ENCODE measurements around the gene STX8.

Gene STX8

DNA sequence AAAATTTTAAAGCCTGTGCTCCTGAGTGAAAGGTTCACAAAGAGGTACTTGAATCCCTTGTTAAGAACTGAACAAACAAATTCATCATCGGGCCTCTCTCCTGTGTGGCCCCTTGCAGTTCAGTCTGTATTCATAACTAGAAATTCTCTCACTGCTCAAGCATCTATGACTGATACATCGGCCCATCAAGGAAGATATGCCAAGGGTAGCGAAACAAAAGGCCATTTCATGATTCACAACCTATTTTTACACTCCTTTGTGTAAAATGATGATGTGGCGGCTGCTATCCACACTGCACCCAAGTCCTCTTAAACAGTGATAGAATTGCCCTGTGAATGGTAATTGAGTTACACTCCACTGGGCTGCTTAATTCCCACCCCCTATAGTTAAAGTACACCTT is 204.6 kb downstream of the STX8 start:
- Histone ChIP-seq H3K4me2 (ENCODE audit: insufficient read depth, low read length, poor library complexity, severe bottlenecking) (no peak overlapping the region), H3K4me3 (ENCODE audit: low read length in 2 of 2) (no peak overlapping the region), H2BK12ac (ENCODE audit: low read length) (no peak overlapping the region), H3K27me3 (ENCODE audit: control insufficient read depth in 3 of 3, insufficient read depth in 3 of 3, low read depth in 1 of 3, low read length in 3 of 3) (no peaks in the 10 kb centered on the region), H3K14ac (ENCODE audit: low read length) (no peak overlapping the region), H4K8ac (ENCODE audit: low read depth, low read length) (no peak overlapping the region), H2AK5ac (ENCODE audit: low read depth, low read length) (no peak overlapping the region), H3K18ac (ENCODE audit: low read length) (no peak overlapping the region), H3K23ac (ENCODE audit: low read depth, low read length, poor library complexity) (no peak overlapping the region), H2BK5ac (ENCODE audit: low read length) (no peak overlapping the region), H2BK120ac (ENCODE audit: low read depth, low read length) (no peak overlapping the region), H3K27ac (replicated peaks; ENCODE audit: low read length) (no peak overlapping the region), H4K91ac (ENCODE audit: low read depth, low read length, poor library complexity) (no peak overlapping the region), H3K4me1 (ENCODE audit: control insufficient read depth in 2 of 2, insufficient read depth in 1 of 2, low read depth in 1 of 2, low read length in 2 of 2) (peaks cover 5 to 14% of the 10 kb centered on the region in 2 donors), H3K9me3 (replicated peaks in 1 of 2; ENCODE audit: control insufficient read depth in 2 of 2, insufficient read depth in 1 of 2, low read depth in 1 of 2, low read length in 2 of 2) (peaks cover 0 to 2% of the 10 kb centered on the region in 2 donors), H2BK15ac (ENCODE audit: low read length) (no peak overlapping the region), H2AFZ (ENCODE audit: low read length) (peak overlapping the region; percentile 54), H3K36me3 (replicated peaks in 1 of 2; ENCODE audit: control insufficient read depth in 2 of 2, insufficient read depth in 2 of 2, low read length in 2 of 2) (no peaks in the 10 kb centered on the region), H3K4ac (ENCODE audit: low read length) (no peak overlapping the region), H3K79me1 (ENCODE audit: low read depth, low read length) (no peaks in the 10 kb centered on the region), H3K9ac (ENCODE audit: low read depth, low read length, poor library complexity) (no peak overlapping the region)
- DNase-seq (ENCODE audit: low spot score): no peak
- WGBS, 2 donors (ENCODE audit: extremely low coverage in 2 of 2, insufficient read length in 2 of 2, insufficient replicate concordance in 1 of 2): no CpG with 5 or more reads among the region's 4 CpGs

GRCh38 chr17:9370467-9370866 is 205.2 kb downstream of the STX8 start:
- H3K27ac ChIP-seq (replicated peaks; ENCODE audit: low read length): no peak overlapping the region
- H2AK5ac ChIP-seq (ENCODE audit: low read depth, low read length): no peak overlapping the region
- WGBS, 2 donors (ENCODE audit: extremely low coverage in 2 of 2, insufficient read length in 2 of 2, insufficient replicate concordance in 1 of 2): no CpG with 5 or more reads among the region's 6 CpGs
- H3K4me2 ChIP-seq (ENCODE audit: insufficient read depth, low read length, poor library complexity, severe bottlenecking): no peak overlapping the region
- peaks cover 5 to 14% of the 10 kb centered on the region in 2 donors for H3K4me1 ChIP-seq (ENCODE audit: control insufficient read depth in 2 of 2, insufficient read depth in 1 of 2, low read depth in 1 of 2, low read length in 2 of 2)
- H2AFZ ChIP-seq (ENCODE audit: low read length): no peak overlapping the region
- H3K18ac ChIP-seq (ENCODE audit: low read length): no peak overlapping the region
- H2BK15ac ChIP-seq (ENCODE audit: low read length): no peak overlapping the region
- H3K9ac ChIP-seq (ENCODE audit: low read depth, low read length, poor library complexity): no peak overlapping the region
- no peak overlapping the region for H3K23ac ChIP-seq (ENCODE audit: low read depth, low read length, poor library complexity)
- no peak overlapping the region for H4K91ac ChIP-seq (ENCODE audit: low read depth, low read length, poor library complexity)
- no peak overlapping the region for H3K4me3 ChIP-seq (ENCODE audit: low read length in 2 of 2)
- no peak overlapping the region for H3K4ac ChIP-seq (ENCODE audit: low read length)
- no peak overlapping the region for H4K8ac ChIP-seq (ENCODE audit: low read depth, low read length)
- no peak overlapping the region for H2BK120ac ChIP-seq (ENCODE audit: low read depth, low read length)
- no peak overlapping the region for H3K14ac ChIP-seq (ENCODE audit: low read length)
- no peaks in the 10 kb centered on the region for H3K36me3 ChIP-seq (replicated peaks in 1 of 2; ENCODE audit: control insufficient read depth in 2 of 2, insufficient read depth in 2 of 2, low read length in 2 of 2)
- H3K79me1 ChIP-seq (ENCODE audit: low read depth, low read length): no peaks in the 10 kb centered on the region
- DNase-seq (ENCODE audit: low spot score): no peak
- no peaks in the 10 kb centered on the region for H3K27me3 ChIP-seq (ENCODE audit: control insufficient read depth in 3 of 3, insufficient read depth in 3 of 3, low read depth in 1 of 3, low read length in 3 of 3)
- no peak overlapping the region for H2BK5ac ChIP-seq (ENCODE audit: low read length)
- no peak overlapping the region for H2BK12ac ChIP-seq (ENCODE audit: low read length)
- no peaks in the 10 kb centered on the region for H3K9me3 ChIP-seq (replicated peaks in 1 of 2; ENCODE audit: control insufficient read depth in 2 of 2, insufficient read depth in 1 of 2, low read depth in 1 of 2, low read length in 2 of 2)

GRCh38 chr17:9368631-9369030 is 207.0 kb downstream of the STX8 start:
- no peak overlapping the region for H2AK5ac ChIP-seq (ENCODE audit: low read depth, low read length)
- no peak overlapping the region for H2BK5ac ChIP-seq (ENCODE audit: low read length)
- no peak overlapping the region for H2AFZ ChIP-seq (ENCODE audit: low read length)
- no peak overlapping the region for H2BK120ac ChIP-seq (ENCODE audit: low read depth, low read length)
- peaks cover 5 to 14% of the 10 kb centered on the region in 2 donors for H3K4me1 ChIP-seq (ENCODE audit: control insufficient read depth in 2 of 2, insufficient read depth in 1 of 2, low read depth in 1 of 2, low read length in 2 of 2)
- H3K9ac ChIP-seq (ENCODE audit: low read depth, low read length, poor library complexity): no peak overlapping the region
- no peak for DNase-seq (ENCODE audit: low spot score)
- H3K36me3 ChIP-seq (replicated peaks in 1 of 2; ENCODE audit: control insufficient read depth in 2 of 2, insufficient read depth in 2 of 2, low read length in 2 of 2): no peaks in the 10 kb centered on the region
- no peak overlapping the region for H4K91ac ChIP-seq (ENCODE audit: low read depth, low read length, poor library complexity)
- H3K4me3 ChIP-seq (ENCODE audit: low read length in 2 of 2): no peak overlapping the region
- H3K27ac ChIP-seq (replicated peaks; ENCODE audit: low read length): no peak overlapping the region
- H3K23ac ChIP-seq (ENCODE audit: low read depth, low read length, poor library complexity): no peak overlapping the region
- no CpG with 5 or more reads among the region's 4 CpGs for WGBS, 2 donors (ENCODE audit: extremely low coverage in 2 of 2, insufficient read length in 2 of 2, insufficient replicate concordance in 1 of 2)
- no peak overlapping the region for H4K8ac ChIP-seq (ENCODE audit: low read depth, low read length)
- H2BK12ac ChIP-seq (ENCODE audit: low read length): no peak overlapping the region
- no peaks in the 10 kb centered on the region for H3K27me3 ChIP-seq (ENCODE audit: control insufficient read depth in 3 of 3, insufficient read depth in 3 of 3, low read depth in 1 of 3, low read length in 3 of 3)
- no peak overlapping the region for H3K14ac ChIP-seq (ENCODE audit: low read length)
- H3K79me1 ChIP-seq (ENCODE audit: low read depth, low read length): no peaks in the 10 kb centered on the region
- no peak overlapping the region for H3K4ac ChIP-seq (ENCODE audit: low read length)
- no peaks in the 10 kb centered on the region for H3K9me3 ChIP-seq (replicated peaks in 1 of 2; ENCODE audit: control insufficient read depth in 2 of 2, insufficient read depth in 1 of 2, low read depth in 1 of 2, low read length in 2 of 2)
- no peak overlapping the region for H3K4me2 ChIP-seq (ENCODE audit: insufficient read depth, low read length, poor library complexity, severe bottlenecking)
- no peak overlapping the region for H3K18ac ChIP-seq (ENCODE audit: low read length)
- H2BK15ac ChIP-seq (ENCODE audit: low read length): no peak overlapping the region

DNA sequence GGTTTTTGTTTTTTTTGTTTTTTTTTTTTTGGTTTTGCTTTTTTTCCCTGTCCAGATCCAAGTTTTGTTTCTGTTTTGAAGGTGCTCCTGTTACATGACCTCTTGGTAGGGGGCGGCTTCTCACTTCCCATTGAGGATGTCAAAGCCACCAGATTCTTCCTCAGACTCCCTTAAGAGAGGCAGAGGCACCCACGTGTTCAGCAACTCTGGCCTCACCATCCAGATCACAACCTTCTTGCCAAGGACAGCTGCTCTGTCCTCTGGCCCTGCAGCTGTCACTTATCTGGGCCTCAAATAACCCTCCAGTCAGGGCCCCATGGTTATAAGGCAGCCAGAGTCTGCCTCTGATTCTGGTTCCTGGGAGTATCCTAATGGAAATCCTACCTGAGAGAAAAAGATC is 208.5 kb downstream of the STX8 start:
- Histone ChIP-seq H2BK15ac (ENCODE audit: low read length) (no peak overlapping the region), H3K4me1 (ENCODE audit: control insufficient read depth in 2 of 2, insufficient read depth in 1 of 2, low read depth in 1 of 2, low read length in 2 of 2) (peaks cover 5 to 14% of the 10 kb centered on the region in 2 donors), H3K4ac (ENCODE audit: low read length) (no peak overlapping the region), H3K18ac (ENCODE audit: low read length) (no peak overlapping the region), H4K8ac (ENCODE audit: low read depth, low read length) (no peak overlapping the region), H2BK12ac (ENCODE audit: low read length) (no peak overlapping the region), H3K23ac (ENCODE audit: low read depth, low read length, poor library complexity) (no peak overlapping the region), H3K27ac (replicated peaks; ENCODE audit: low read length) (no peak overlapping the region), H3K14ac (ENCODE audit: low read length) (no peak overlapping the region), H4K91ac (ENCODE audit: low read depth, low read length, poor library complexity) (no peak overlapping the region), H3K9me3 (replicated peaks in 1 of 2; ENCODE audit: control insufficient read depth in 2 of 2, insufficient read depth in 1 of 2, low read depth in 1 of 2, low read length in 2 of 2) (no peaks in the 10 kb centered on the region), H3K4me2 (ENCODE audit: insufficient read depth, low read length, poor library complexity, severe bottlenecking) (no peak overlapping the region), H2AFZ (ENCODE audit: low read length) (no peak overlapping the region), H3K36me3 (replicated peaks in 1 of 2; ENCODE audit: control insufficient read depth in 2 of 2, insufficient read depth in 2 of 2, low read length in 2 of 2) (no peaks in the 10 kb centered on the region), H2BK120ac (ENCODE audit: low read depth, low read length) (no peak overlapping the region), H2AK5ac (ENCODE audit: low read depth, low read length) (no peak overlapping the region), H3K4me3 (ENCODE audit: low read length in 2 of 2) (no peak overlapping the region), H3K9ac (ENCODE audit: low read depth, low read length, poor library complexity) (no peak overlapping the region), H2BK5ac (ENCODE audit: low read length) (no peak overlapping the region), H3K27me3 (ENCODE audit: control insufficient read depth in 3 of 3, insufficient read depth in 3 of 3, low read depth in 1 of 3, low read length in 3 of 3) (no peaks in the 10 kb centered on the region), H3K79me1 (ENCODE audit: low read depth, low read length) (no peaks in the 10 kb centered on the region)
- WGBS, 2 donors (ENCODE audit: extremely low coverage in 2 of 2, insufficient read length in 2 of 2, insufficient replicate concordance in 1 of 2): no CpG with 5 or more reads among the region's 2 CpGs
- no peak for DNase-seq (ENCODE audit: low spot score)
